ENCODE results near the gene BMP15.

DNA sequence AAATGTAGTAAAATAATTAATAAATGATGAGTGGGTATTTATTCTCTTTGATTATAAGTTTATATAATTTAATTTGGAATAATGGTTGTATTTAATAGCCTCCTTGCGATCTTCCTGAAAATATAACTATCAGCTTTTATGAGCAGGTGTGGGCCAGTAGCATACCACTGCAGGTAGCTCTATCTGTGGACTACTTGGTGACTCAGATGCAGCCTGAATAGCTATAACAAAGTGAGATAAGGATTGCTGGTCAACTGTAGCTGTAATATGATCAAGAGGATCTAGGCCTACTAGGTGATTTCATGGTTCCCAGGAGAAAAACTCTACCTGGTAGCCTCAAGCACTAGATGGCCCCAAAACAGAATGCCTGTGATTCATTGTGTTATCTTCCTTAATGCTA, 47.1 kb upstream of the BMP15 start:
- TF ChIP-seq CTCF (conservative IDR thresholded peaks at IDR 0.05; ENCODE audit: low read depth, low read length) (no peak), EZH2 (IDR thresholded peaks at IDR 0.05; ENCODE audit: low read length, unreplicated experiment) (no peak), EZH2phosphoT487 (IDR thresholded peaks at IDR 0.05; ENCODE audit: borderline replicate concordance, low read length) (no peak)

Measured in PC-3 (cell line).